Germinal center (tissue), 1 donor: ENCODE data around the gene PRDX3.

ENCODE experiments used
- DNase-seq: peaks from one replicate; pipeline ENCODE4 v3.0.0; 2012; ENCODE audit warnings: mixed read lengths, low spot score

PRDX3 gene

DNA sequence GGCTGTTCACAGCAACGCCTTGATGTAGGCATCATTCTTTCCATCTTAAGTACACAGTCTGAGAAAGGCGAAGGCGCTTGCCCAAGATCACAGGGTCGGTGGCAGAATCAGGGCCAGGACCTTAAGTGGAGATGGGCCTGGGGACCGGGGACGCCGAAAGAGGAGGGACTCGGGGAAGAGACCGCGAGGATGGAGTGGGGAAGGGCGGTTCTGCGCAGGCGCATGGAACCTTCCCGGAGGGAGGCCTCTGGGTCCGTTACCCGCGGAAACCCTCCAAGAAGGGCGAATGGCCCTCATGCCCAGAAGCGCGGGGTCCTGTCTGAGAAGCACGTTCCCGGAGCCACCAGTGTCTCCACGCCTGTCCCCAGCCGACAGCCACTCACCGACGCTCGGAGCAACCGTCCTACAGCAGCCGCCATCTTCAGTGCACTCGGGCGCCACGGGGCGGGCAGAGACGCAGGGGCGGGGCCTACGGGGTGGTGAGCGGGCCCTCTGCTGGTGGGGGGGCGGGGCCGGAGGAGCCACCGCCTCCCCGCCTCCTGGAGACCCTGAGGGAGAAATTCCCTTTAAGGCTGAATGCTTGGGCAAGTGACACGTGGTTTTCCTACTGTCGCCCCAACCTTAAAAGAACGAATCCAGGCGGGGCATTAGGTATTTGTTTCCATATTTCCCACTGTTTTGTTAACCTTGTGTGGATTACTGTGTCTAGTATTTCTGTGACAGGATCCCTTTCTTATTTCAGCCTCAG is at the start of gene PRDX3:
Gene PRDX3 (minus strand): TSS at position 441 of the 748 bp plus-strand sequence. CDS start 22 bp downstream, at position 419.
- DNase-seq, result peak; percentile 89

DNA sequence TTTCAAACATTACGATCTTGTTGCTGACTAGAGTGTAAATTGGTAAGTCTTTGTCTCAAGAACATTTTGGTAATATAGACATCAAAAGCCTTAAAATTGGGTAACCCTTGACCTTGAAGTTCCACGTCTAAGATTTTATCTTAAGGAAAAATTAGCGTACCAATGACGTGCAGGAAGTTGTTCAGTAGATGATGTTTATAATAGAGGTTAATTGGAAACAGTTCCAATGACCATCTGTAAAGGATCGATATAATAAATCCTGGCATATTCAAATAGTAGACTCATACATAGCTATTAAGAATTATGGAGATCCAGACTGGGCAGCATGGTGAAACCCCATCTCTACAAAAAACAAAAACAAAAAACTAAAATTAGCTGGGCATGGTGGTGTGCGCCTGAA is 49.2 kb upstream of the PRDX3 start:
- no peak for DNase-seq

DNA sequence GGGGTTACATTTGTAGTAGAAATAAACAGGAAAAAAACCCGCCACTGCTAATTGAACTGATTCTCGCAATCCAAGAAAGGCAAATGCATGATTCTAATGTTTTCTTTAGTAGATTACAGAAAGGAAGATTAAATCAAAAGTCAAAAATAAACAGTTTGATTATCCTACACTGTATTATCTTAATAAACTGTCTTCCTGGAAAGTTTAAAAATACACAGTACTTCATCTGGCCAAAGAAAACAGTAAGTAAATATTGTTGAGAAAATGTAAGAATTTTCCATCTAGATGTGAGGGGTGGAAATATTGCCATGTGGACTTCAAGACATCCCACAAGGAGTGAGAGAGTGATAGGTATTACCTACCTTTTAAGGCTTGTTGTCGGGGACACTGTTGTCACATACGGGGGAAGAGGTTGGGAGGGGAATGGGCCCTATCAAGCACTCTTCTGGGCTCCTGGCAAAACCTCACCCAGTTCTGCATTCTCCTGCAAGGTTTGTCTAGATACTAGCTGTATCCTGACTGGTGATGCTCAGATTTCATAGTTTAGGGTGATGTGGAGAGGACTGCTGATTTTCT is 46.6 kb upstream of the PRDX3 start:
- no peak for DNase-seq

DNA sequence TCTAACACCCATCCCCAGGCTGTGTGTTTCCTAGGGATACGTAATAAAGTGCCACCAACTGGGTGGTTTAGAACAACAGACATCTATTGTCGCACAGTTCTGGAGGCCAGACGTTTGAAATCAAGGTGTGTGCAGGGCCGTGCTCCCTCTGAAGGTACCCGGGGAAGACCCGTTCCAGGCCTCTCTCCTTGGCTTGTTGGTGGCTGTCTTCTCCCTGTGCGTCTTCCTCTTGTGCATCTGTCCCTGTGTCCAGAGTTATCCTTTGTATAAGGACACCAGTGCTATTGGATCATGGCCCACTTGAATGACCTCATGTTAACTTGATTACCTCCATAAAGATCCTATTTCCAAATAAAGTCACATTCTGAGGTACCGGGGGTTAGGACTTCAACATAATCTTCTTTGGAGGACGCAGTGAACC is 44.4 kb upstream of the PRDX3 start:
- DNase-seq, result no peak

DNA sequence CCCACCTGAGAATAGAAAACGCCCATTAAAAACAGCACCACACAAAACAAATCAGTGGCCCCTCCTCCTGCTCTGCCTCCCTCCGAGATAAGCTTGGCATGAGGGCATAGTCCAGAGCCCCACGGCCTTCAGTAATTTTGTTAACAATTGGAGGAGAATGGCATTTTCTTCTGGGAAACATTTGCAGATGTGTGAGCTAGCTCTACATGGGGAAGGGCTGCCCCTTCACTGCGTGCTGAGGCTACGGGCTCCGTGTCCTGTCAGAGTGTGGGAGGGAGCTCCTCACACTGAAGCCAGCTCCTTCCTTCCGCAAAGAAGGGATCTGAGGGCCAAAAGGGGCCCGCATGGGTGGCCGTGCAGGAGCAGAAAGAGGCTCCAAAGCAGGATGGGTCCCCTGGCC is 43.9 kb upstream of the PRDX3 start:
- no peak for DNase-seq

DNA sequence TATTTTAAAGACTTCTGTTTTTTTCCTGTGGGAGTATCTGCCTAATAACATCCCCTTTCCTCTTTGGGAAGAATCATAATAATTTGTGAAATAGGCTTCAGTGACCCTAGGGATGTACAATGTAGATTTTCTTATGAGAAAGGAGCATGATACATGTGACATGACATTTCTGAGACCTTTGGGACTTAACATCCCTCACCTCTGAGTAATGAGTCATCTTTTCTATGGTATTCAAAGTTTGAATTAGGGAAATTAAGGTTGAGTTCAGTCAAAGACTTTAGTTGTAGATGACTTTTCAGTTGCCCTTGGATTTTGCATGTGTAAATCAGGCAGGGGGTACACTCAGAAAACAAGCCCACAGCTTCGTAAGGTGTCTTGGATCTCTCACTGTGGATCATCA is 43.1 kb upstream of the PRDX3 start:
- DNase-seq, result no peak

DNA sequence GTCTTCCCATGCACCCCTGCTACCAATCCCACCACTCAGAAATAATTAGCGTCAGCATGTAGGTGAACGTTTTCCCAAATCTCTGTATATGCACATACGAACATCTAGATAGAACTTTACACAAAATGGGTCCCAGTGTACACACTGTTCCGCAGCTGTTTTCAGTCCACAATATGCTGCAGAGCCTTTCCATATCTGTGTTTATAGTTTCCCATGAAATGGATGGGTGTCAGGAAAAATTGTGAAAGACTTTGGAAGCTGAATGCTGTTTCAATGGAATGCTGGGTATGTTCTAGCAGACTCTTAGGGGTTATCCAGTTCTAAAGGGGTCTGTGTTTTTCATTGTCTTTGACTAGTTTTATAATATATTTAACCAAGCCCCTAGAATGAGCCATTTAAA is 42.6 kb upstream of the PRDX3 start:
- no peak for DNase-seq

DNA sequence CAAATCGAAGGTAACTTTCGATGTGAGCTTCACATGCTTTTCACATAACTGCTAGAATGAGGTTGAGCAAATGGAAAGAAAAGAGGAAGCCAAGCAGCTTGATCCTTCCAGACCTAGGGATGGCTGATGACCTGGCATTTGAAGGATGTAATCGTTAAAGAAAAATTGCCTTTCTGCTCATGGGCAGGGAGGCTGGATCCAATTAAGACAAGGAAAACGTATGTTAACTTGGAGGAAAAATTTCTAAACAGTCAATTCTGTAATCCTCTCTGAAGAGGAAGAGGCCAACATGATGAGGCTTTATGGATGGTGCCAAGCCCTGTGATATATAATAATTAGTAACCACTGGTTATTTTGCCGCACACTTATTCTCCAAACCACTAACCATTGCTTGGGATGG is 41.3 kb upstream of the PRDX3 start:
- DNase-seq, result no peak

DNA sequence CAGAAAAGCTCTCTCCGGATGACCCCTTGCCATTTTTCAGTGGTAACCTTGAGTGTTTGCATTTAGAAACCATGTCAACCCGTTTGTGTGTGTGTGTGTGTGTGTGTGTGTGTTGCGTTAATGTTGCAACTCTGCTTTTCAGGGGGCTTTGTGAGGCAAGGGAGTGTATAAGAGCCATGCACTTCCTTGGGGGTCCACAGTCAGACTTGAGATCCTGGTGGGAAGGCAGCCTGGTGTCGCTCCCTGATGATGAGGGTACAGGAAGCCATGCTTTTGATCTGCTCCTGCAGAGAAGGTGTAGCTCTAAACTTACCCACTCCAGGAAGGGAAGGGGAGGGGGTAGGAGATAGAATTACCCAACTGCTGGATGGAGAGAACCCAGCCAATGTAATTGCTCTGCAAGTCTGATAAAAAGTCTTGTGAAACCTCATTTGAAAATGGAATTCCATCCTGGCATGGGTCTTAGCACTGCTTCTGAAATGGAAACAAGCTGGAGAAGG is 39.4 kb upstream of the PRDX3 start:
- DNase-seq, result no peak

DNA sequence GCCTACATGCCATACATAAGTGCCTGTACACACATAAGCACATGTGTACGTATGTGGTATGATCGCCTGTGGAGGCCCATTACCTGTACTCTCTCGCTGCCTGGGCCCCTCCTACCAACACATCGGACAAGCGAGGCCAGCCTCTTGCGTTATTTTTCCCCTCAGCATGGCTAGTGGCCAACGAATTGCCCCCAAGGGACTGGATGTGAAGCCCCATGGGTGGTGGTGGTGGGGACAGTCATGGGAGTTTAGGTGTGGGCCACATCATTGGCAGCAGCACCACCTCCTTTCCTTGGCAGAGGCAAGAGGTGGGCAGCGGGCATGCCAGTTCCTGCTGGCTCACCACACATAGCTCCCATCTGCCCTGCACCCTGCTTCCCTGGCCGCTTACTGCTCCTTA is 38.8 kb upstream of the PRDX3 start:
- DNase-seq, result no peak

DNA sequence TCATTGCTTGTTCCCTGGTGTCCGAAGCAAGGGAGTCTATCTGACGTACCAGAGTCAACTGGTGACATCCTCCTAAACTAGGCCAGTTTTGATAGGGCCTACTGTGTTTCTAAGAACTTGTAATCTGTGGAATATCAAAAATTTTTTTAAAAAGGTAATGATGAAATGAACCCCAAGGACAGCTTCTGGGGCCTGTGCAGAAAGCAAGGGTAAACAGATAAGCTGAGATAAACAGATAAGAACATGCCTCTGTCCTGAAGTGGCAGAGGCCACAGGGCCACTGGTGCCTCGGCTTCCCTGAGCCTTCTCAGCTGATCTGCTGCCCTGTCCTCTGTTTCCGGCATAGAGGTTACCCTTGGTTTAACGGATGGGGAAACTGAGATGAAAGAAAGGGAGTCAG is 37.5 kb upstream of the PRDX3 start:
- no peak for DNase-seq

DNA sequence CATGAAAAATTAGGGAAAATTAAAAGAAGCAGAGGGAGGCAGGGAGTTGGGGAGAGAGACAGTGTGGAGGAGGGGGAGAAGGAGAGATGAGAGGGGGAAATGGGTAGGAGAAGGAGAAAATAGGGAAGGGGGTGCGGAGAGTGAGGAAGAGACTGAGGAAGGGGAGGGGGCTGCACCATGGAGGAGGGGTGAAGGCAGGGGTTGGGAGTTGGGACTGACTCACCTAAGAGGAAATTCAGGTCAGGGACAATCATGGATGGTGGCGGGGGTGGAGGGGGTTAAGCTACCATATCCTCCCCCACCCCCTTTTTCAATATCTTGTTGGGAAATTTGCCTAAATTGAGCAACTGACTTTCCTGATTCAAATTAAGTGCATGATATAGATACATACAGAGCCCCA is 36.8 kb upstream of the PRDX3 start:
- no peak for DNase-seq

DNA sequence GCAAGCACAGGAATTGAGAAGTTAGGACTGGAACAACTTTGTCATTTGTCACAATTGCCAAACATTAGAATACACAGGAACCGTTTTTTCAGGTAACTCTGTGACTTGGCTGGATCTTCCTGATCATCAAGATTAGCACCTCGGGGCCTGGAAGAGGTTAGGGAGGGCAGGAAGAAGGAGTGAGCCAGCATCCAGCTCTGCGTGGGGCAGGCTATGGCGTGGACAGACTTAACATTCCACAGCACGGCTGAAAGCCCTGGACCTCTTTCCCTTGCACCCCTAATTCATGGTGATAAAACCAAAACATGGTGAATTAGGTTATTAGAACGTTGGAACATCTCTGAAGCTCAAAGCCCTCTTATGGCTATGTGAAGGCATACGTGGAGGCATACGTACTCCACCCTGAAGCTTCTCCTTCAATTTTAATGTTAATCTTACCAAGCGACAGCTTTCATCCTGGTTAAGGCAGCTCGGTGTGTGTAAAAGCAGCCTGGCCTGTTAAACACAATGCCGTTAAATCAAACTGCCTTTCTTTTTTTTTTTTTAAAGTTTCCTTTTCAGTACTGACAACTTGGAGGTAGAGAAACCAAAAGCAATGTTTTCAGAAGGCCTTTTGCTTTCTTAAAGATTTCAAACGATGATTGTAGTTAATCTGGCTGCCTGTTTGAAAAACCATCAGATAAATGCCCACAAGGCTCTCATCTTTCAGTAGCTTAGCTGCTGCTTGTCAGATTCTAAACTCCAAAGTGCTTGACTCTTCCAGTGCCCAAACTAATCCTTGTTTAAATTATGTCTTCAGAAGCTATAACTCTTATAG is 33.2 kb upstream of the PRDX3 start:
- DNase-seq, result no peak

DNA sequence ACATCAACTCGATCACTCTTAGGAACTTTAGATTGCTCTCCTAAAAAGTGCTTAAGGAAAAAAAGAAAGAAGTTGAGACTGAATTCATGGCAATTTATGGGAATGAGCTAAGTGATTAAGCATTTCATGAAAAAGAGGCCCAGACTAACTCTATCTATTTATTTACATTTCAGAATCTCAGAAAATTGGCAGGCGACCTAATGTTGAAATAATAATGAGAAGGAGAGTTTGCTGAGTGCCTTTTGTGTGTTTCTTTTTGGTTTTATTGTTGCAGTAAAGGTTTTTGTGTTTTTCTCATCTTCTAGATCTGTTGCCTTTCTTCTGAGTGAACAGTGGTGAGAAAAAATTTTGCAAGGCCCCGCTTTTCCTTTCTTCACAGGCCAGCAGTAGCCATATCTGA is 32.6 kb upstream of the PRDX3 start:
- DNase-seq, result no peak

DNA sequence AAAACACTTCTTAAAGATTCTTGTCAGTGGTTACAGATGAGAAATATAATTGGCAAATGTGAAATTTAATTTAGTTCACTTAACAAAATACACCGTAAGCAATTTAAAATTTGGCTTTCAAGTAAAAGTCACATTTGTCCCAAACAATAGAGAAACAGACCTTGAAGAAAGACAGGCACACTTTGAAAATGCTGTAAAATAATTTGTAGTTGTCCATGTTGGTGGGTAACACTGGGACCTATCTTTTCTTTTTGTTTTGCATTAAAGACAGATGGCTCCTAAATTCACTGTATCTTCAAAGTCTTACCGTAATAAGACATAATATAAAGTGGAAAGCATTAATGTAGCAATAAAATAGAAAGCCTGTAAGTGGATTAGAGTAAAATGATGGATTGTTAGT is 32.0 kb upstream of the PRDX3 start:
- no peak for DNase-seq

DNA sequence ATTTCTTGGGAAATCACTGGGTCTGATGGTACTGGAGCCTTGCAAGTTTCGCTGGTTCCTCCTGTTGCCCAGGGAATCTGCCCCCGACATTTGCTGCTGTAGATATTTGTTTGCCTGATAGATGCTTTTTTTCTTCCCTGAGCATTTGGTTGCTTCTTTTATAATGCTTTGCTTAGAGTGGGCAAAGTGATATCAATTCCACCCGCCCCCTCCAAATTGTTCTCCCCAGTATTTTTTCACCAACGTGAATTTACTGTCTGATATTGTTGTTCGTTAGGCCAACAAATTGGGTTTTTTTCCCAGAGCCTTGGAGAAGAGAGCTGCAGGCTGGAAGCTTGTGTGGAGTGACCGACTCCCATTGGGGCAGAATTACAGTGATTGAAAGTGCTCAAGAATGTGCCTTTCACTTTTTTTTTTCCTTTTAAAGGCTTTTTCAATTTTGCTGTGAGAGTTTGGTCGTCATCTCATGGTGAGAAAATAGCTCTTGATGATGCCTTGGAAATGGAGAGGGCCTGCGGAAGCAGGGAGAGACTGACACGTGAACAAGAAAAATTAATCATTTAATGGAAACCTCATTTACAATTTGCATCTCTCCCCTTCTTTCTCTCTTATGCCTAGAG is 31.2 kb upstream of the PRDX3 start:
- no peak for DNase-seq

DNA sequence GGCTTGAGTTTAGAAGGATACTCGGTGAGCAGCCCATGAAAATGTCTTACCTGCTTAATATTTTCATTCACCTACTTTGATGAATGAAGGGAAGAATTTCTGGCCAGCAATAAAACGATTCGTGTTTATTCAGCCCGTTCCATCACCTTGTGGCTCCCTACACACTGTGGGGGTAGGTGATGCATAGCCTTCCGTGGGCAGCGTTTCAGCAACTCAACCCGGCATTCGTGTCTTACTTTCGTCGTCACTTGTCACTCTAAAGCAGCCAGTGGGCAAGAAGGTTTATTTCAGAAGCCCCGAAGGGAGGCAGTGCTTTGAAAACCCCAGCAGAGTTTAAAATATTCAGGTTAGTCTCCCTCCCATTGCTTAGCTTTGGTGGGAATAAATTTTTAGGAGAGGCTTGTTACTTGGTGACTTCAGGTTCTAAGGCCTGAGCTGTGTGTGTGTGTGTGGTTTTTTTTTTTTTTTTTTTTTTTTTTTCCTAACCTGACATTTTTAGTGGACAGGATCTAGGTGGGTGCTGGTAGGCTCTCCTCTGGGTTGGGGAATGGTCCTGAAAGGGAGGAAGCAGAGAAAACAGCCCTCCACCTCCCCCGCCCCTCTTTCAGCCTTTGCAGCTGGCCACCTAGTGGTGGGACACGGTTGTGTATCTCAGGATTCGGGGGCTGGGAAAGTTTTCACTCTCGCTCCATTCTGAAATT is 30.6 kb upstream of the PRDX3 start:
- peak; percentile 60 for DNase-seq

DNA sequence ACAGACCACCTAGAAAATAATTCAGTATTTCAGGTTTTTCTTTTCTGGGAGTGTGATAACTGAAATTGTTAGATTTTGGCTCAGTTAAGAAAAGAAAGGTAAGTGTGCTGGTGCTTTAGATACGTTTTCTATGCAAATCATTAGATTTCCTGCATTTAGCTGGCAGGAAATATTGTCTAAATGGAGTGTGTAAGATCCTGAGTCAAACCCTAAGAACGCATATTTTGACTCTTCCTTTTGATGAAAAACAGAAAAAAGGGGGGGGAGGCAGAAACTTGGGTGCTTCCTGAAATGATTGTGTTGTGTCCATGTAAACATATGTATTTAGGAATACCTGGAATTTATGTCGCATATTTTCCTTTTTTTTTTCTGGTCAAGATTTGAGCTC is 29.9 kb upstream of the PRDX3 start:
- peak; percentile 15 for DNase-seq

DNA sequence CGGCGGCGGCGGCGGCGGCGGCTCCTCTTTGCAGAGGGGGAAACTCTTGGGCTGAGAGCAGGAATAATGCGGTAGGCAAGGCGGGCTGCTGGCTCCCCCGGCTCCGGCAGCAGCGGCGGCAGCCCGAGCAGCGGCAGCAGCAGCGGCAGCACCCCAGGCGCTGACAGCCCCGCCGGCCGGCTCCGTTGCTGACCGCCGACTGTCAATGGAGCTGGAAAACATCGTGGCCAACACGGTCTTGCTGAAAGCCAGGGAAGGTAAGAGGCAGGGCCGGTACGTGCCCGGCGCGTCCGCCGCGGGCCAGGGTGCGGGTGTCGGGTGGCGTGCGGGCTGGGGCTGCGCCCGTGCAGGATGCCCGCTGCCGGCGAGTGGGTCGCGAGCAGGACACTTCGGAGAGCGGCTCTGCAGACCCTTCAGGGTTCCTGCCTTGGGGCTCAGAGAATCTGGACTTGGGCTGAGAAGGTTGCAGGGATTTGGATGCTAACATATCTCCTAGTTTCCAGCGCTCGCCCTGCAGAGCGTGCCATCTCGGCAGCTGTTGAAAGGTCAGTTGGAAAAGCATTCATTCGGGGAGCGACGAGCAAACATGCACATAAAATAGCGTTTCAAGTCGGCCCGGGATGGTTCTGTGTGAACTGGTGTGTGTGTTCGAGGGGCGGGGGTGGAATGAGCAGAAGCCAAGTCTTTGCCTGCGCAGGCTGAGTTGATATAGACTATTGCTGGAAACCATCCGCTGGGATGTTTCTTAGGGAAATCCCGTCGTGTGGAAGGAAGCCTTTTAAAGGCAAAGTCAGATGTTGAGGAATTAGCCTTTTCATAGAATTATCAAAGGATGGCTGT is 29.3 kb upstream of the PRDX3 start:
- peak; percentile 20 for DNase-seq

DNA sequence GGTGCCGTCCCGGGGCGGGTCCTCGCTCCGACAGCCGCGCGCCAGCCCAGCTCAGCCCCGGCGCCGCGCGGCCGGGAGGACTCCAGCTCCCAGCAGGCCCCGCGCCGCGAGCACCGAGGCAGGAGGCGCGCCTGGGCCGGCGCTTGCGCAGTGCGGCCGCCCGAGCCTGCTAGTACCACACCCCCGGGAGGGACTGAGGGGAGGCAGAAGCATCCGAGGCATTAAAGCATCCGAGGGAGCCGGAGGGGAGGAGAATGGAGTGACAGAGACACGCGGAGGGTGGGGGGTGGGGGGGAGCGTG is 28.7 kb upstream of the PRDX3 start, which contains the start of gene GRK5:
Gene GRK5 (plus strand): TSS at position 206 of the 301 bp plus-strand sequence. CDS start 347 bp downstream, outside the sequence.
- DNase-seq, result peak; percentile 97
